ENCODE measurements around the gene NKX2-1.
"Not testable (repeated sequence)": the region's sequence is repeated elsewhere in the genome, so short reads cannot be mapped to it uniquely, and the experiment has no call there.

The NKX2-1 gene

GRCh38 chr14:36505181-36505815 is 14.7 kb downstream of the NKX2-1 start:
- DNase-seq, result no peak

GRCh38 chr14:36504771-36505175 is 15.3 kb downstream of the NKX2-1 start:
- no peak for DNase-seq

GRCh38 chr14:36503771-36504741 is 16.0 kb downstream of the NKX2-1 start:
- no peak for DNase-seq

- no peak for DNase-seq
Measured at GRCh38 chr14:36502558-36503508, 17.2 kb downstream of the NKX2-1 start.

- no peak for DNase-seq
Measured at GRCh38 chr14:36498938-36499337, 21.1 kb downstream of the NKX2-1 start.

GRCh38 chr14:36496346-36496745 is 23.7 kb downstream of the NKX2-1 start:
- no peak for DNase-seq

- no peak for DNase-seq
Measured at GRCh38 chr14:36495666-36496065, 24.4 kb downstream of the NKX2-1 start.

GRCh38 chr14:36493761-36494160 is 26.3 kb downstream of the NKX2-1 start:
- DNase-seq, result no peak

- no peak for DNase-seq
Measured at GRCh38 chr14:36485773-36486172, 34.3 kb downstream of the NKX2-1 start.

GRCh38 chr14:36479344-36479743 is 40.7 kb downstream of the NKX2-1 start:
- DNase-seq, result no peak

GRCh38 chr14:36478782-36479181 is 41.2 kb downstream of the NKX2-1 start:
- no peak for DNase-seq

- no peak for DNase-seq
Measured at GRCh38 chr14:36477266-36477665, 42.8 kb downstream of the NKX2-1 start.

- DNase-seq, result not testable (repeated sequence)
Measured at GRCh38 chr14:36476061-36476460, 44.0 kb downstream of the NKX2-1 start.

GRCh38 chr14:36474593-36474992 is 45.4 kb downstream of the NKX2-1 start:
- DNase-seq, result no peak

GRCh38 chr14:36471431-36471830 is 48.6 kb downstream of the NKX2-1 start:
- no peak for DNase-seq

- DNase-seq, result no peak
Measured at GRCh38 chr14:36467332-36467731, 52.7 kb downstream of the NKX2-1 start.

Measured in amniotic stem cell (primary cell).